ENCODE results near the gene TRIM71.

- TF ChIP-seq POLR2AphosphoS5 (IDR thresholded peaks at IDR 0.05) (no peak), POLR2A (IDR thresholded peaks at IDR 0.05) (no peak), CTCF (IDR thresholded peaks at IDR 0.05) (no peak), EP300 (IDR thresholded peaks at IDR 0.05; ENCODE audit: low read depth) (no peak)
Measured at GRCh38 chr3:32919920-32920319, 102.1 kb downstream of the TRIM71 start.

All from transverse colon (tissue), 4 donors.